WERI-Rb-1 (cell line): ENCODE data around the gene UNC5C.
A peak's percentile ranks its signal among the peaks of the same experiment; 100 is the strongest.

ENCODE experiments used
- DNase-seq: peaks from one replicate; pipeline ENCODE4 v3.0.0-alpha.2; 2020
- H3K27ac ChIP-seq: fragments of 250-450 bp; sonication (Bioruptor Pico); 2 replicates; pipeline ENCODE4 v1.5.1; 2020; ENCODE audit warnings: mild to moderate bottlenecking, moderate library complexity
- H3K27me3 ChIP-seq: fragments of 250-450 bp; sonication (Bioruptor Pico); 2 replicates; pipeline ENCODE4 v1.5.1; 2021; ENCODE audit warnings: mild to moderate bottlenecking, low read depth, moderate library complexity; ENCODE audit not compliant: insufficient read depth, severe bottlenecking
- H3K36me3 ChIP-seq: fragments of 250-450 bp; sonication (Bioruptor Pico); 2 replicates; pipeline ENCODE4 v1.5.1; 2020; ENCODE audit warnings: mild to moderate bottlenecking, moderate library complexity
- H3K4me3 ChIP-seq: 2 replicates; pipeline ENCODE4 v1.5.1; 2011; ENCODE audit warnings: low read depth, mild to moderate bottlenecking, control low read depth, low read length
- H3K9me3 ChIP-seq: fragments of 250-450 bp; sonication (Bioruptor Pico); 2 replicates; pipeline ENCODE4 v1.5.1; 2021; ENCODE audit warnings: mild to moderate bottlenecking, moderate library complexity; ENCODE audit not compliant: severe bottlenecking
- TF ChIP-seq, protein P1 (sequence below): IDR thresholded peaks from 2 replicates; pipeline ENCODE4 v1.5.1; 2011; ENCODE audit warnings: low read depth, mild to moderate bottlenecking, control low read depth, inconsistent platforms, low read length

UNC5C gene

GRCh38 chr4:95157596-95157995 lies 391.2 kb downstream of the UNC5C start:
- Histone ChIP-seq H3K36me3 (no peaks in the 10 kb centered on the region), H3K27ac (no peak overlapping the region), H3K27me3 (no peaks in the 10 kb centered on the region), H3K4me3 (no peak overlapping the region), H3K9me3 (no peaks in the 10 kb centered on the region)
- DNase-seq: no peak
- TF ChIP-seq, protein P1, sequence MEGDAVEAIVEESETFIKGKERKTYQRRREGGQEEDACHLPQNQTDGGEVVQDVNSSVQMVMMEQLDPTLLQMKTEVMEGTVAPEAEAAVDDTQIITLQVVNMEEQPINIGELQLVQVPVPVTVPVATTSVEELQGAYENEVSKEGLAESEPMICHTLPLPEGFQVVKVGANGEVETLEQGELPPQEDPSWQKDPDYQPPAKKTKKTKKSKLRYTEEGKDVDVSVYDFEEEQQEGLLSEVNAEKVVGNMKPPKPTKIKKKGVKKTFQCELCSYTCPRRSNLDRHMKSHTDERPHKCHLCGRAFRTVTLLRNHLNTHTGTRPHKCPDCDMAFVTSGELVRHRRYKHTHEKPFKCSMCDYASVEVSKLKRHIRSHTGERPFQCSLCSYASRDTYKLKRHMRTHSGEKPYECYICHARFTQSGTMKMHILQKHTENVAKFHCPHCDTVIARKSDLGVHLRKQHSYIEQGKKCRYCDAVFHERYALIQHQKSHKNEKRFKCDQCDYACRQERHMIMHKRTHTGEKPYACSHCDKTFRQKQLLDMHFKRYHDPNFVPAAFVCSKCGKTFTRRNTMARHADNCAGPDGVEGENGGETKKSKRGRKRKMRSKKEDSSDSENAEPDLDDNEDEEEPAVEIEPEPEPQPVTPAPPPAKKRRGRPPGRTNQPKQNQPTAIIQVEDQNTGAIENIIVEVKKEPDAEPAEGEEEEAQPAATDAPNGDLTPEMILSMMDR: no peak

DNA sequence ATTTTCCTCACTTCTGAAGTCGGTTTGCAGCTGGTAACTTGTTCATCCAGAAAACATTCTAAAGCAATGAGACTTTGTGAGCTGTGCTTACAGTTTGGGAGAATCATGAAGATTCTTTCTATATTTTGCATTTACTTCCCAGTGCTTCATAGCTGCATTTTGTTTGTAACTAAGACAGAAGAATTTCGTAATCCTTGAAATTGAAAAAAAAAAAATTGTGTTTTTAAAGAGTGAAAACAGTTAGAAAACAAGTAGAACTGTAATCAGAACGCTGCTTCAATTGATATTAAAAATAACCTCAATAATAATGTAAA lies 392.4 kb downstream of the UNC5C start:
- no peaks in the 10 kb centered on the region for H3K9me3 ChIP-seq
- H3K27ac ChIP-seq: no peak overlapping the region
- H3K36me3 ChIP-seq: no peaks in the 10 kb centered on the region
- no peak overlapping the region for H3K4me3 ChIP-seq
- H3K27me3 ChIP-seq: no peaks in the 10 kb centered on the region
- TF ChIP-seq, protein P1: no peak
- no peak for DNase-seq

GRCh38 chr4:95155759-95156451 lies 392.9 kb downstream of the UNC5C start:
- Histone ChIP-seq H3K27ac (no peak overlapping the region), H3K36me3 (no peaks in the 10 kb centered on the region), H3K4me3 (no peak overlapping the region), H3K27me3 (no peaks in the 10 kb centered on the region), H3K9me3 (no peaks in the 10 kb centered on the region)
- DNase-seq: no peak
- TF ChIP-seq, protein P1: peak; percentile 34; the same call in 1 of the 2 replicates

DNA sequence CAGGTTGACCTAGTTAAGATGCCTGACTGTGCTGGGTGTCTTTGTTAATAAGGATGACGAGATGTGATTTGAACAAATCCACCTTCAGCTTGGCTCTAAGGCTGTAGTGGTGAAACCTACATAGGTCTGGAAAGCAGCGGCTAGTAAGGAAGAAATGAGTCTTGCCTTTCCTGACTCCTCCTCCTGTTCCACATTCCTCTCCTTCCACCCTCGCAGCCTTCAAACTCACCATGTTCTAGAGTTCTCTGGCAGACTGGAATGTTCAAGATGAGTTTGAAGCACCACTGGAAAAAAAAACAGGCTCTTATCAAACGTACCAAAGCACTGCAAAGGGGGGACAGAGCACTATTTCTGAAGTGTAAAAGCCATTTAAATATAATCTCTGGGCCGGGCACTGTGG lies 395.6 kb downstream of the UNC5C start:
- DNase-seq: no peak
- H3K27ac ChIP-seq: no peak overlapping the region
- TF ChIP-seq, protein P1: no peak
- no peaks in the 10 kb centered on the region for H3K9me3 ChIP-seq
- no peak overlapping the region for H3K4me3 ChIP-seq
- no peaks in the 10 kb centered on the region for H3K27me3 ChIP-seq
- H3K36me3 ChIP-seq: no peaks in the 10 kb centered on the region

DNA sequence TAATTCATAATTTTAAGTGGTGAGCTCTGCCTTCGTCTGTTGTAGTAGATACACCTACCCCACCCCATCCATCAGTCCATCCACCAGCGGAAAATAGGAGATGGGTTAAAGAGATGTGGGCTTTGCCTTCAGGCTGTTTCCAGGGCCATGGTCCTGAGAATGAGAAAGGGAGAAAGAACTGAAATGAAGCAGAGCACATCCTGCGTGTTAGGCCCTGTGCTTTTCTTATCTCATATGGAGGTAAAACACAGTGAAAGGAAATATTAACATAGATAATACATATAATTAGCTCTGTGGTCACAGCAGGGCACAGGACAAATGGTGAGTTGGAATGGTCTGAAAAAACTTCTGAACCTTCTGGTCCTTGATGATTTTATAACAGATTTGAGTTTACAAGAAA lies 397.5 kb downstream of the UNC5C start:
- Histone ChIP-seq H3K27ac (no peak overlapping the region), H3K27me3 (no peaks in the 10 kb centered on the region), H3K36me3 (no peaks in the 10 kb centered on the region), H3K9me3 (no peaks in the 10 kb centered on the region), H3K4me3 (no peak overlapping the region)
- no peak for DNase-seq
- TF ChIP-seq, protein P1: no peak

GRCh38 chr4:95142932-95143331 lies 405.8 kb downstream of the UNC5C start:
- no peak overlapping the region for H3K27ac ChIP-seq
- H3K36me3 ChIP-seq: no peaks in the 10 kb centered on the region
- H3K27me3 ChIP-seq: no peaks in the 10 kb centered on the region
- no peak overlapping the region for H3K4me3 ChIP-seq
- DNase-seq: no peak
- TF ChIP-seq, protein P1: no peak
- peaks cover 8% of the 10 kb centered on the region for H3K9me3 ChIP-seq
